ENCODE results near the gene BOK. TPM values are rescaled to one million over a fixed set of nuclear protein-coding genes. Genes with fewer than 3 reads are reported as not detected.

BOK gene
- total and polyA plus RNA-seq, 2 of the 13 experiments (the other 11 are each of a cell fraction or from before 2014, with no cell fraction given) = 35.5 to 39.2 TPM

DNA sequence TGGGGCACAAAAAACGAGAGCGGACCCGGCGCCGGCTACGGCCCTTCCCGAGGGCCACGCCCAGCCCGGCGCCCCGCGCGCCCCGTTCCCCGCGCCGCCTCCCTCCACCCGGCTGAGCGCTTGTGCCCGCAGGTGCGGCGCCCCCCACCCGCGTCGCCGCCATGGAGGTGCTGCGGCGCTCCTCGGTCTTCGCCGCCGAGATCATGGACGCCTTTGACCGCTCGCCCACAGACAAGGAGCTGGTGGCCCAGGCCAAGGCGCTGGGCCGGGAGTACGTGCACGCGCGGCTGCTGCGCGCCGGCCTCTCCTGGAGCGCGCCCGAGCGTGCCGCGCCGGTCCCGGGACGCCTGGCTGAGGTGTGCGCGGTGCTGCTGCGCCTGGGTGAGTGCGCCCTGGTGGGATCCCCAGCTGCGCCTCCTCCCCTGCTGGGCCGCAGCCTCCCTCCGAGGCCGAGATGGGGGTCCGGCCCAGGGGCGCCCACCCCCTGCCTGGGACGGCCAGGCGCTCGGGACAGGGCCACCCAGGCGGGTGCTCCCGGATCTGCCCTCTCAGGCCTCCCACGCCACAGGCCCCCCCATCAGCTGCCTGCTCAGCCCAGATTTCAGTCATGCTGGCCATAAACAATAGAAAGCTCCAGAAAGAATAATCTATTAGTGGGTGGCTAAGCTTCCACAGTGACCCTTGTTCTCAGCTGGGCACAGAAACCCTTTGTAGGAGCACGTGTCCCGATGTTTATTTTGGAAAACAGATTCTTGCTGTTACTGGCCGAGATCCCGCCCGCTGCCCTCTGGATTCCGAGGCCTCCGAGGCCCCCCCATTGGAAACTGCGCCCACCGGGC, 997 bp downstream of the BOK start (continued):
- TF ChIP-seq, protein P1, sequence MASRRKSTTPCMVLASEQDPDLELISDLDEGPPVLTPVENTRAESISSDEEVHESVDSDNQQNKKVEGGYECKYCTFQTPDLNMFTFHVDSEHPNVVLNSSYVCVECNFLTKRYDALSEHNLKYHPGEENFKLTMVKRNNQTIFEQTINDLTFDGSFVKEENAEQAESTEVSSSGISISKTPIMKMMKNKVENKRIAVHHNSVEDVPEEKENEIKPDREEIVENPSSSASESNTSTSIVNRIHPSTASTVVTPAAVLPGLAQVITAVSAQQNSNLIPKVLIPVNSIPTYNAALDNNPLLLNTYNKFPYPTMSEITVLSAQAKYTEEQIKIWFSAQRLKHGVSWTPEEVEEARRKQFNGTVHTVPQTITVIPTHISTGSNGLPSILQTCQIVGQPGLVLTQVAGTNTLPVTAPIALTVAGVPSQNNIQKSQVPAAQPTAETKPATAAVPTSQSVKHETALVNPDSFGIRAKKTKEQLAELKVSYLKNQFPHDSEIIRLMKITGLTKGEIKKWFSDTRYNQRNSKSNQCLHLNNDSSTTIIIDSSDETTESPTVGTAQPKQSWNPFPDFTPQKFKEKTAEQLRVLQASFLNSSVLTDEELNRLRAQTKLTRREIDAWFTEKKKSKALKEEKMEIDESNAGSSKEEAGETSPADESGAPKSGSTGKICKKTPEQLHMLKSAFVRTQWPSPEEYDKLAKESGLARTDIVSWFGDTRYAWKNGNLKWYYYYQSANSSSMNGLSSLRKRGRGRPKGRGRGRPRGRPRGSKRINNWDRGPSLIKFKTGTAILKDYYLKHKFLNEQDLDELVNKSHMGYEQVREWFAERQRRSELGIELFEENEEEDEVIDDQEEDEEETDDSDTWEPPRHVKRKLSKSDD (CRISPR knock-in tag; IDR thresholded peaks at IDR 0.05; ENCODE audit: low read depth) = no peak
- peak; percentile 41; the same call in 1 of the 2 replicates for TF ChIP-seq TOPORS (CRISPR knock-in tag; IDR thresholded peaks at IDR 0.05)
- no peak for TF ChIP-seq ZNF543 (CRISPR knock-in tag; IDR thresholded peaks at IDR 0.05)
- TF ChIP-seq PHF5A (CRISPR knock-in tag; IDR thresholded peaks at IDR 0.05; ENCODE audit: low read depth, unreplicated experiment) = no peak
- TF ChIP-seq ZNF224 (CRISPR knock-in tag; IDR thresholded peaks at IDR 0.05) = no peak
- no peak; the same call in 1 of the 2 replicates for TF ChIP-seq BRD4 (CRISPR knock-in tag; IDR thresholded peaks at IDR 0.05)
- TF ChIP-seq ZNF782 (CRISPR knock-in tag; IDR thresholded peaks at IDR 0.05; ENCODE audit: borderline replicate concordance) = no peak
- TF ChIP-seq, protein P2, sequence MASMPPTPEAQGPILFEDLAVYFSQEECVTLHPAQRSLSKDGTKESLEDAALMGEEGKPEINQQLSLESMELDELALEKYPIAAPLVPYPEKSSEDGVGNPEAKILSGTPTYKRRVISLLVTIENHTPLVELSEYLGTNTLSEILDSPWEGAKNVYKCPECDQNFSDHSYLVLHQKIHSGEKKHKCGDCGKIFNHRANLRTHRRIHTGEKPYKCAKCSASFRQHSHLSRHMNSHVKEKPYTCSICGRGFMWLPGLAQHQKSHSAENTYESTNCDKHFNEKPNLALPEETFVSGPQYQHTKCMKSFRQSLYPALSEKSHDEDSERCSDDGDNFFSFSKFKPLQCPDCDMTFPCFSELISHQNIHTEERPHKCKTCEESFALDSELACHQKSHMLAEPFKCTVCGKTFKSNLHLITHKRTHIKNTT (CRISPR knock-in tag; IDR thresholded peaks at IDR 0.05) = 0 out of 2 replicates have a peak, but pooled peaks have one; percentile 72
- TF ChIP-seq, protein P3, sequence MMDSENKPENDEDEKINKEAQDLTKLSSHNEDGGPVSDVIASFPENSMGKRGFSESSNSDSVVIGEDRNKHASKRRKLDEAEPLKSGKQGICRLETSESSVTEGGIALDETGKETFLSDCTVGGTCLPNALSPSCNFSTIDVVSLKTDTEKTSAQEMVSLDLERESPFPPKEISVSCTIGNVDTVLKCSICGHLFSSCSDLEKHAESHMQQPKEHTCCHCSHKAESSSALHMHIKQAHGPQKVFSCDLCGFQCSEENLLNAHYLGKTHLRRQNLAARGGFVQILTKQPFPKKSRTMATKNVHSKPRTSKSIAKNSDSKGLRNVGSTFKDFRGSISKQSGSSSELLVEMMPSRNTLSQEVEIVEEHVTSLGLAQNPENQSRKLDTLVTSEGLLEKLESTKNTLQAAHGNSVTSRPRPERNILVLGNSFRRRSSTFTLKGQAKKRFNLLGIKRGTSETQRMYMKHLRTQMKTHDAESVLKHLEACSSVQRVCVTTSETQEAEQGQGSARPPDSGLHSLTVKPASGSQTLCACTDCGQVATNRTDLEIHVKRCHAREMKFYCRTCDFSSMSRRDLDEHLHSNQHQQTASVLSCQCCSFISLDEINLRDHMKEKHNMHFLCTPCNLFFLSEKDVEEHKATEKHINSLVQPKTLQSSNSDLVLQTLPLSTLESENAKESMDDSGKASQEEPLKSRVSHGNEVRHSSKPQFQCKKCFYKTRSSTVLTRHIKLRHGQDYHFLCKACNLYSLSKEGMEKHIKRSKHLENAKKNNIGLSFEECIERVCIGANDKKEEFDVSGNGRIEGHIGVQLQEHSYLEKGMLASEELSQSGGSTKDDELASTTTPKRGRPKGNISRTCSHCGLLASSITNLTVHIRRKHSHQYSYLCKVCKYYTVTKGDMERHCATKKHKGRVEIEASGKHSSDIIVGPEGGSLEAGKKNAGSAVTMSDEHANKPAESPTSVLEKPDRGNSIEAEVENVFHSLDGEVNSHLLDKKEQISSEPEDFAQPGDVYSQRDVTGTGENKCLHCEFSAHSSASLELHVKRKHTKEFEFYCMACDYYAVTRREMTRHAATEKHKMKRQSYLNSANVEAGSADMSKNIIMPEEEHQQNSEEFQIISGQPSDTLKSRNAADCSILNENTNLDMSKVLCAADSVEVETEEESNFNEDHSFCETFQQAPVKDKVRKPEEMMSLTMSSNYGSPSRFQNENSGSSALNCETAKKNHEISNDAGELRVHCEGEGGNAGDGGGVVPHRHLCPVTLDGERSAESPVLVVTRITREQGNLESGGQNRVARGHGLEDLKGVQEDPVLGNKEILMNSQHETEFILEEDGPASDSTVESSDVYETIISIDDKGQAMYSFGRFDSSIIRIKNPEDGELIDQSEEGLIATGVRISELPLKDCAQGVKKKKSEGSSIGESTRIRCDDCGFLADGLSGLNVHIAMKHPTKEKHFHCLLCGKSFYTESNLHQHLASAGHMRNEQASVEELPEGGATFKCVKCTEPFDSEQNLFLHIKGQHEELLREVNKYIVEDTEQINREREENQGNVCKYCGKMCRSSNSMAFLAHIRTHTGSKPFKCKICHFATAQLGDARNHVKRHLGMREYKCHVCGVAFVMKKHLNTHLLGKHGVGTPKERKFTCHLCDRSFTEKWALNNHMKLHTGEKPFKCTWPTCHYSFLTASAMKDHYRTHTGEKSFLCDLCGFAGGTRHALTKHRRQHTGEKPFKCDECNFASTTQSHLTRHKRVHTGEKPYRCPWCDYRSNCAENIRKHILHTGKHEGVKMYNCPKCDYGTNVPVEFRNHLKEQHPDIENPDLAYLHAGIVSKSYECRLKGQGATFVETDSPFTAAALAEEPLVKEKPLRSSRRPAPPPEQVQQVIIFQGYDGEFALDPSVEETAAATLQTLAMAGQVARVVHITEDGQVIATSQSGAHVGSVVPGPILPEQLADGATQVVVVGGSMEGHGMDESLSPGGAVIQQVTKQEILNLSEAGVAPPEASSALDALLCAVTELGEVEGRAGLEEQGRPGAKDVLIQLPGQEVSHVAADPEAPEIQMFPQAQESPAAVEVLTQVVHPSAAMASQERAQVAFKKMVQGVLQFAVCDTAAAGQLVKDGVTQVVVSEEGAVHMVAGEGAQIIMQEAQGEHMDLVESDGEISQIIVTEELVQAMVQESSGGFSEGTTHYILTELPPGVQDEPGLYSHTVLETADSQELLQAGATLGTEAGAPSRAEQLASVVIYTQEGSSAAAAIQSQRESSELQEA (CRISPR knock-in tag; IDR thresholded peaks at IDR 0.05; ENCODE audit: not compliant biosample characterization) = no peak
- TF ChIP-seq, protein P4, sequence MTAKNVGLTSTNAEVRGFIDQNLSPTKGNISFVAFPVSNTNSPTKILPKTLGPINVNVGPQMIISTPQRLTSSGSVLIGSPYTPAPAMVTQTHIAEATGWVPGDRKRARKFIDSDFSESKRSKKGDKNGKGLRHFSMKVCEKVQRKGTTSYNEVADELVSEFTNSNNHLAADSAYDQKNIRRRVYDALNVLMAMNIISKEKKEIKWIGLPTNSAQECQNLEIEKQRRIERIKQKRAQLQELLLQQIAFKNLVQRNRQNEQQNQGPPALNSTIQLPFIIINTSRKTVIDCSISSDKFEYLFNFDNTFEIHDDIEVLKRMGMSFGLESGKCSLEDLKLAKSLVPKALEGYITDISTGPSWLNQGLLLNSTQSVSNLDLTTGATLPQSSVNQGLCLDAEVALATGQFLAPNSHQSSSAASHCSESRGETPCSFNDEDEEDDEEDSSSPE (CRISPR knock-in tag; IDR thresholded peaks at IDR 0.05) = peak; percentile 48
- TF ChIP-seq HDAC2 (CRISPR knock-in tag; IDR thresholded peaks at IDR 0.05) = no peak
- peak; percentile 51 for TF ChIP-seq POLR2G (IDR thresholded peaks at IDR 0.05; ENCODE audit: low read depth, low read length)
- TF ChIP-seq PCBP1 (IDR thresholded peaks at IDR 0.05; ENCODE audit: borderline replicate concordance, low read depth, low read length) = no peak
- TF ChIP-seq ZNF776 (CRISPR knock-in tag; IDR thresholded peaks at IDR 0.05) = 0 out of 2 replicates have a peak, but pooled peaks have one; percentile 11
- TF ChIP-seq SAP130 (CRISPR knock-in tag; IDR thresholded peaks at IDR 0.05; ENCODE audit: low read depth) = peak; percentile 74
